DND-41 (cell line): ENCODE measurements around the gene EEF1AKMT1.

Experiments used
- ATAC-seq: fragments of 200-7000 bp; cut with Tn5 transposase; 3 replicates; pipeline ENCODE4 v1.9.1; 2021; ENCODE audit warnings: low read depth; ENCODE audit not compliant: insufficient read depth
- DNase-seq: peaks from one replicate; pipeline ENCODE4 v3.0.0-alpha.2; 2020
- H2AFZ ChIP-seq: 2 replicates; pipeline ENCODE4 v1.6.0; 2012; ENCODE audit warnings: low read depth, low read length
- H3K27ac ChIP-seq: 2 replicates; pipeline ENCODE4 v1.5.1; 2012; ENCODE audit warnings: low read length, inconsistent platforms
- H3K27me3 ChIP-seq: fragments of 200-600 bp; sonication (generic); 2 replicates; pipeline ENCODE4 v1.6.0; 2012; ENCODE audit warnings: low read length, mild to moderate bottlenecking, inconsistent platforms; ENCODE audit not compliant: insufficient read depth, poor library complexity
- H3K36me3 ChIP-seq: 2 replicates; pipeline ENCODE4 v1.5.1; 2012; ENCODE audit warnings: low read length, inconsistent platforms; ENCODE audit not compliant: insufficient read depth
- H3K4me1 ChIP-seq: 2 replicates; pipeline ENCODE4 v1.5.1; 2012; ENCODE audit warnings: mild to moderate bottlenecking, low read length; ENCODE audit not compliant: insufficient read depth
- H3K4me2 ChIP-seq: 2 replicates; pipeline ENCODE4 v1.6.0; 2012; ENCODE audit warnings: mild to moderate bottlenecking, moderate library complexity, low read length, inconsistent platforms; ENCODE audit not compliant: insufficient read depth
- H3K4me3 ChIP-seq, 2 experiments: fragments of 200-600 bp in 1 of 2; shearing (Covaris generic) in 1 of 2; 2 replicates each; pipeline ENCODE4 v1.5.1; 2012 to 2016; ENCODE audit warnings: inconsistent platforms in 2 of 2, low read length in 2 of 2, mild to moderate bottlenecking in 2 of 2, low read depth in 1 of 2, moderate library complexity in 1 of 2
- H3K79me2 ChIP-seq: 2 replicates; pipeline ENCODE4 v1.6.0; 2012; ENCODE audit warnings: low read length, inconsistent platforms; ENCODE audit not compliant: insufficient read depth
- H3K9ac ChIP-seq: 2 replicates; pipeline ENCODE4 v1.6.0; 2012; ENCODE audit warnings: low read depth, mild to moderate bottlenecking, inconsistent platforms, low read length, moderate library complexity
- H3K9me3 ChIP-seq: 2 replicates; pipeline ENCODE4 v1.5.1; 2012; ENCODE audit warnings: low read length, moderate library complexity, mild to moderate bottlenecking, inconsistent platforms; ENCODE audit not compliant: insufficient read depth, severe bottlenecking
- H4K20me1 ChIP-seq: 2 replicates; pipeline ENCODE4 v1.6.0; 2012; ENCODE audit warnings: low read length; ENCODE audit not compliant: insufficient read depth
- EZH2 ChIP-seq: IDR thresholded peaks from 3 replicates; pipeline ENCODE4 v1.6.1; 2012; ENCODE audit warnings: borderline replicate concordance, low read depth, mild to moderate bottlenecking, moderate library complexity, low read length, inconsistent platforms; ENCODE audit not compliant: severe bottlenecking
- TF ChIP-seq, protein P1 (sequence below): IDR thresholded peaks from 2 replicates; pipeline ENCODE4 v1.5.1; 2012; ENCODE audit warnings: borderline replicate concordance, low read length, moderate library complexity, mild to moderate bottlenecking; ENCODE audit not compliant: poor library complexity, severe bottlenecking; ENCODE audit errors: extremely low read depth

Gene EEF1AKMT1

DNA sequence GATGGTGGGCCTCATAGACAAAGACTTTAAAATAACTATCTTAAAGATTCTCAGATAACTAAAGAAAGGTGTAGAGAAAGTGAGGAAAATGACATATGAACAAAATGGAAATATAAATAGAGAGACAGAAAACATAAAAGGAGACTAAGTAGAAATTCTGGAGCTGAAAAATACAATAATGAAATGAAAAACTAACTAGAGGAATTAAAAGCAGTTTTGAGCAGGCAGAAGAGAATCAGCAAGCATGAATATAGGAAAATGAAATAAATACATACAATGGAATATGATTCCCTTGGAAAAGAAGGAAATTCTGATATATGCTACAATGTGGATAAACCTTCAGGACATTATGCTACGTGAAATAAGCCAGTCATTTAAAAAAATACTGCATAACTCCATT, 3.9 kb downstream of the EEF1AKMT1 start:
- Histone ChIP-seq H2AFZ (no peak overlapping the region), H3K4me3 (no peak overlapping the region), H4K20me1 (no peaks in the 10 kb centered on the region), H3K4me1 (peaks cover 26% of the 10 kb centered on the region), H3K9me3 (peaks cover 8% of the 10 kb centered on the region), H3K27me3 (no peaks in the 10 kb centered on the region), H3K36me3 (peaks cover 19% of the 10 kb centered on the region), H3K79me2 (peaks cover 31% of the 10 kb centered on the region), H3K4me2 (no peak overlapping the region), H3K9ac (no peak overlapping the region), H3K27ac (no peak overlapping the region)
- DNase-seq (no peak), ATAC-seq (no peak)
- no peak for TF ChIP-seq EZH2
- TF ChIP-seq, protein P1, sequence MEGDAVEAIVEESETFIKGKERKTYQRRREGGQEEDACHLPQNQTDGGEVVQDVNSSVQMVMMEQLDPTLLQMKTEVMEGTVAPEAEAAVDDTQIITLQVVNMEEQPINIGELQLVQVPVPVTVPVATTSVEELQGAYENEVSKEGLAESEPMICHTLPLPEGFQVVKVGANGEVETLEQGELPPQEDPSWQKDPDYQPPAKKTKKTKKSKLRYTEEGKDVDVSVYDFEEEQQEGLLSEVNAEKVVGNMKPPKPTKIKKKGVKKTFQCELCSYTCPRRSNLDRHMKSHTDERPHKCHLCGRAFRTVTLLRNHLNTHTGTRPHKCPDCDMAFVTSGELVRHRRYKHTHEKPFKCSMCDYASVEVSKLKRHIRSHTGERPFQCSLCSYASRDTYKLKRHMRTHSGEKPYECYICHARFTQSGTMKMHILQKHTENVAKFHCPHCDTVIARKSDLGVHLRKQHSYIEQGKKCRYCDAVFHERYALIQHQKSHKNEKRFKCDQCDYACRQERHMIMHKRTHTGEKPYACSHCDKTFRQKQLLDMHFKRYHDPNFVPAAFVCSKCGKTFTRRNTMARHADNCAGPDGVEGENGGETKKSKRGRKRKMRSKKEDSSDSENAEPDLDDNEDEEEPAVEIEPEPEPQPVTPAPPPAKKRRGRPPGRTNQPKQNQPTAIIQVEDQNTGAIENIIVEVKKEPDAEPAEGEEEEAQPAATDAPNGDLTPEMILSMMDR, result no peak

GRCh38 chr13:20769091-20769490, 4.7 kb downstream of the EEF1AKMT1 start:
- Histone ChIP-seq H3K4me2 (no peak overlapping the region), H3K79me2 (peaks cover 31% of the 10 kb centered on the region), H4K20me1 (no peaks in the 10 kb centered on the region), H3K9ac (no peak overlapping the region), H3K27ac (no peak overlapping the region), H2AFZ (no peak overlapping the region), H3K36me3 (peaks cover 19% of the 10 kb centered on the region), H3K4me1 (peaks cover 19% of the 10 kb centered on the region), H3K27me3 (no peaks in the 10 kb centered on the region), H3K9me3 (peaks cover 8% of the 10 kb centered on the region), H3K4me3 (no peak overlapping the region)
- TF ChIP-seq, protein P1, result no peak
- no peak for TF ChIP-seq EZH2
- no peak for ATAC-seq
- no peak for DNase-seq

DNA sequence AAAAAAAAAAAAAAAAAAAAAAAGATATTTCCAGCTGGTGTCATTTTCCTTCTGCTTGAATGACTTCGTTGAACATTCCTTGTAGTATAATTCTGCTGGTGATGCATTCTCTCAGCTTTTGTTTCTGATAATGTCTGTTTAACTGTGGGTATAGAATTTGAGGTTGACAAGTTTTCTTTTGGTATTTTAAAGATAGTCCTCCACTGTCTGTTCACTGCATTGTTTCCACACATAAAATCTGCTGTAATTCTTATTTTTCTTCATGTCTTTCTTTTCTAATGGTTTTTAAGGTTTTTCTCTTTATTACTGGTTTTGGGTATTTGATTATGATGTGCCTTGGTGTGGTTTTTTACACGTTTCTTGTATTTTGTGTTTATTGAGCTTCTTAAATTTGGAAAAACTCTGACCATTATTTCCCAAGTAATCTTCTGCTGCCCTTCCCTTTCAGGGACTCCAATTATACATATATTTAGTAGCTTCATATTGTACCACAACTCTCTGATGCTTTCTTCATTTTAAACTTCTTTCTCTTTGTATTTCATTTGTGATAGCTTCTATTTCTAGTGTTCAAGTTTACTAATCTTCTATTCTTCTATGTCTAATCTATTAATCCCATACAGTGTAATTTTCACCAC, 6.3 kb downstream of the EEF1AKMT1 start:
- no peak for ATAC-seq
- H3K27ac ChIP-seq, result no peak overlapping the region
- DNase-seq, result no peak

More for the DNA sequence above, 6.3 kb downstream of the EEF1AKMT1 start:
- no peak for TF ChIP-seq EZH2
- TF ChIP-seq, protein P1, result no peak
- Histone ChIP-seq H4K20me1 (no peaks in the 10 kb centered on the region), H3K9ac (no peak overlapping the region), H3K4me3 (no peak overlapping the region), H3K79me2 (peaks cover 18% of the 10 kb centered on the region), H2AFZ (no peak overlapping the region), H3K27me3 (no peaks in the 10 kb centered on the region), H3K4me1 (peaks cover 4% of the 10 kb centered on the region), H3K36me3 (peaks cover 19% of the 10 kb centered on the region), H3K9me3 (peaks cover 8% of the 10 kb centered on the region), H3K4me2 (no peak overlapping the region)
